Thyroid gland (tissue), 4 donors: ENCODE measurements around the gene SEMA4D.

Experiments
- CTCF ChIP-seq, 6 experiments: fragments of 200-600 bp in 3 of 6; fragments of 450-650 bp in 3 of 6; sonication (generic) in 3 of 6; IDR thresholded peaks; one replicate each; pipeline ENCODE4 v1.5.1; 2016 to 2019; ENCODE audit warnings: antibody characterized with exemption in 6 of 6, mild to moderate bottlenecking in 2 of 6, inconsistent platforms in 1 of 6, moderate library complexity in 1 of 6
- POLR2A ChIP-seq, 2 donors: fragments of 450-650 bp; IDR thresholded peaks; one replicate each; pipeline ENCODE4 v1.6.1; 2017; ENCODE audit warnings: antibody characterized with exemption in 2 of 2, mild to moderate bottlenecking in 2 of 2, moderate library complexity in 1 of 2

GRCh38 chr9:89405826-89406225 lies 92.1 kb downstream of the SEMA4D start:
- TF ChIP-seq CTCF (IDR thresholded peaks at IDR 0.05): no peak
- no peak for TF ChIP-seq POLR2A (IDR thresholded peaks at IDR 0.05)
